GM23338 (cell line): Measurements from ENCODE around the gene LHX4. TPM values are rescaled to one million over a fixed set of nuclear protein-coding genes. Genes with fewer than 3 reads are reported as not detected.

ENCODE experiments used
- polyA plus RNA-seq: library from polyadenylated mRNA; unstranded; fragments of >200 nt; fragmentation: Nextera tagmentation; extraction: Ambion mirVana; gene quantifications from 2 replicates; pipeline ENCODE4 v1.2.1, GENCODE V29; 2016
- total RNA-seq: library from RNA; depleted of rRNA; stranded (reverse); fragments of >200 nt; shearing (Covaris generic); gene quantifications from 2 replicates; pipeline ENCODE4 v1.2.3, GENCODE V29; 2014; rRNA removed

Gene LHX4
- total and polyA plus RNA-seq, 2 experiments from 2014 or later, result 1.4 to 2.5 TPM

Other genes starting within 250 kb of the LHX4 start
- 107 and 119 TPM in 2 replicates for gene QSOX1, start 75.4 kb upstream of the LHX4 start, total RNA-seq
- 47.8 and 64.8 TPM in 2 replicates for gene QSOX1, start 75.4 kb upstream of the LHX4 start, polyA plus RNA-seq